HepG2 (cell line): ENCODE results near the gene NEDD8. TPM values are rescaled to one million over a fixed set of nuclear protein-coding genes. Genes with fewer than 3 reads are reported as not detected.

Source experiments
- AGO2 ChIP-seq: fragments of 200-400 bp; formaldehyde crosslinking; optimal IDR thresholded peaks from 2 replicates; pipeline ENCODE3; 2017; ENCODE audit warnings: mild to moderate bottlenecking, low read depth, low read length, moderate library complexity
- CEBPG ChIP-seq: IDR thresholded peaks from 2 replicates; pipeline ENCODE4 v1.6.1; 2016
- DNMT1 ChIP-seq: sonication (generic); formaldehyde crosslinking; IDR thresholded peaks from 2 replicates; pipeline ENCODE4 v1.5.1; 2020; ENCODE audit warnings: mild to moderate bottlenecking, missing genetic modification reagents
- EED ChIP-seq: sonication (generic); formaldehyde crosslinking; IDR thresholded peaks from 2 replicates; pipeline ENCODE4 v1.5.0; 2020; ENCODE audit warnings: mild to moderate bottlenecking, missing genetic modification reagents
- FUBP1 ChIP-seq: sonication (generic); formaldehyde crosslinking; IDR thresholded peaks from 2 replicates; pipeline ENCODE4 v1.5.1; 2020; ENCODE audit warnings: missing genetic modification reagents, mild to moderate bottlenecking, borderline replicate concordance
- HES4 ChIP-seq: sonication (generic); formaldehyde crosslinking; IDR thresholded peaks from 2 replicates; pipeline ENCODE4 v1.9.0; 2021; ENCODE audit warnings: mild to moderate bottlenecking, missing genetic modification reagents, borderline replicate concordance
- HMG20B ChIP-seq: conservative IDR thresholded peaks from 2 replicates; pipeline ENCODE4 v1.6.1; 2016; ENCODE audit warnings: missing genetic modification reagents, missing compliant biosample characterization
- HNRNPK ChIP-seq: fragments of 200-400 bp; formaldehyde crosslinking; IDR thresholded peaks from 2 replicates; pipeline ENCODE4 v1.6.1; 2018; ENCODE audit warnings: low read length, low read depth, moderate library complexity, mild to moderate bottlenecking; ENCODE audit not compliant: poor library complexity, severe bottlenecking
- HOXA3 ChIP-seq: sonication (generic); formaldehyde crosslinking; IDR thresholded peaks from 2 replicates; pipeline ENCODE4 v1.5.0; 2020; ENCODE audit warnings: missing genetic modification reagents
- KLF16 ChIP-seq, 2 experiments: sonication (generic) in 1 of 2; formaldehyde crosslinking in 1 of 2; IDR thresholded peaks; 2 replicates each; pipeline versions ENCODE4 v1.6.1 to v1.8.0; 2016 to 2023; ENCODE audit warnings: missing genetic modification reagents in 2 of 2, missing compliant biosample characterization in 1 of 2
- KMT2B ChIP-seq: IDR thresholded peaks from 2 replicates; pipeline ENCODE4 v1.6.1; 2016; ENCODE audit warnings: missing genetic modification reagents, missing compliant biosample characterization
- NR2C2 ChIP-seq: sonication (generic); formaldehyde crosslinking; IDR thresholded peaks from 2 replicates; pipeline ENCODE4 v1.4.0; 2020; ENCODE audit warnings: missing genetic modification reagents, mild to moderate bottlenecking, moderate library complexity, borderline replicate concordance
- PCBP1 ChIP-seq: fragments of 200-400 bp; formaldehyde crosslinking; IDR thresholded peaks from 2 replicates; pipeline ENCODE4 v1.6.1; 2017; ENCODE audit warnings: mild to moderate bottlenecking, low read depth, low read length, borderline replicate concordance
- PHF20 ChIP-seq: sonication (generic); formaldehyde crosslinking; IDR thresholded peaks from 2 replicates; pipeline ENCODE4 v1.5.0; 2020; ENCODE audit warnings: mild to moderate bottlenecking, missing genetic modification reagents
- SP2 ChIP-seq: sonication (generic); formaldehyde crosslinking; IDR thresholded peaks from 2 replicates; pipeline ENCODE4 v1.5.1; 2020; ENCODE audit warnings: mild to moderate bottlenecking, missing genetic modification reagents
- ZNF317 ChIP-seq: sonication (generic); formaldehyde crosslinking; IDR thresholded peaks from 2 replicates; pipeline ENCODE4 v1.5.0; 2020; ENCODE audit warnings: mild to moderate bottlenecking, missing genetic modification reagents
- ZNF331 ChIP-seq: sonication (generic); formaldehyde crosslinking; IDR thresholded peaks from 2 replicates; pipeline ENCODE4 v1.4.0; 2020; ENCODE audit warnings: missing genetic modification reagents
- ZNF430 ChIP-seq: sonication (generic); formaldehyde crosslinking; IDR thresholded peaks from 2 replicates; pipeline ENCODE4 v1.9.0; 2021; ENCODE audit warnings: mild to moderate bottlenecking, missing genetic modification reagents
- ZNF556 ChIP-seq: sonication (generic); formaldehyde crosslinking; IDR thresholded peaks from 2 replicates; pipeline ENCODE4 v1.4.0; 2020; ENCODE audit warnings: mild to moderate bottlenecking, missing genetic modification reagents, borderline replicate concordance
- ZNF607 ChIP-seq: sonication (generic); formaldehyde crosslinking; IDR thresholded peaks from 2 replicates; pipeline ENCODE4 v1.5.1; 2020; ENCODE audit warnings: missing genetic modification reagents, mild to moderate bottlenecking, borderline replicate concordance
- polyA plus RNA-seq, 8 experiments: library from polyadenylated mRNA; depleted of rRNA in 3 of 8; stranded (reverse) in 7 of 8; unstranded in 1 of 8; fragments of >200 nt; fragmentation: Illumina TruSeq in 4 of 8; extraction: Trizol in 4 of 8; gene quantifications; 2 replicates each; pipeline versions ENCODE4 v1.2.1 to v1.2.3, GENCODE V29; 2011 to 2016; ENCODE audit warnings: low read depth in 4 of 8, missing spikeins in 1 of 8, mixed read lengths in 1 of 8; ENCODE audit not compliant: insufficient read depth in 1 of 8
- total RNA-seq, 5 experiments: library from RNA; depleted of rRNA; stranded (reverse); fragments of >200 nt; fragmentation: Illumina TruSeq; extraction: Trizol; gene quantifications; 2 replicates each; pipeline ENCODE4 v1.2.3, GENCODE V29; 2016; ENCODE audit warnings: low read depth in 1 of 5
- TF ChIP-seq, protein P1 (sequence below): sonication (generic); formaldehyde crosslinking; IDR thresholded peaks from 2 replicates; pipeline ENCODE4 v1.4.0; 2020; ENCODE audit warnings: mild to moderate bottlenecking, missing genetic modification reagents

The NEDD8 gene
- total and polyA plus RNA-seq, 2 of the 13 experiments (the other 11 are each of a cell fraction or from before 2014, with no cell fraction given): 535 to 713 TPM

- peak; percentile 13; the same call in 1 of the 2 replicates for TF ChIP-seq FUBP1 (CRISPR knock-in tag)
- TF ChIP-seq CEBPG (CRISPR knock-in tag): peak; percentile 3; the same call in 1 of the 2 replicates
- TF ChIP-seq NR2C2 (CRISPR knock-in tag): no peak
- TF ChIP-seq HMG20B (CRISPR knock-in tag): no peak
- peak; percentile 47; the same call in 1 of the 2 replicates for TF ChIP-seq EED (CRISPR knock-in tag)
- TF ChIP-seq PCBP1: no peak
- TF ChIP-seq HNRNPK: peak; percentile 18
- TF ChIP-seq, protein P1, sequence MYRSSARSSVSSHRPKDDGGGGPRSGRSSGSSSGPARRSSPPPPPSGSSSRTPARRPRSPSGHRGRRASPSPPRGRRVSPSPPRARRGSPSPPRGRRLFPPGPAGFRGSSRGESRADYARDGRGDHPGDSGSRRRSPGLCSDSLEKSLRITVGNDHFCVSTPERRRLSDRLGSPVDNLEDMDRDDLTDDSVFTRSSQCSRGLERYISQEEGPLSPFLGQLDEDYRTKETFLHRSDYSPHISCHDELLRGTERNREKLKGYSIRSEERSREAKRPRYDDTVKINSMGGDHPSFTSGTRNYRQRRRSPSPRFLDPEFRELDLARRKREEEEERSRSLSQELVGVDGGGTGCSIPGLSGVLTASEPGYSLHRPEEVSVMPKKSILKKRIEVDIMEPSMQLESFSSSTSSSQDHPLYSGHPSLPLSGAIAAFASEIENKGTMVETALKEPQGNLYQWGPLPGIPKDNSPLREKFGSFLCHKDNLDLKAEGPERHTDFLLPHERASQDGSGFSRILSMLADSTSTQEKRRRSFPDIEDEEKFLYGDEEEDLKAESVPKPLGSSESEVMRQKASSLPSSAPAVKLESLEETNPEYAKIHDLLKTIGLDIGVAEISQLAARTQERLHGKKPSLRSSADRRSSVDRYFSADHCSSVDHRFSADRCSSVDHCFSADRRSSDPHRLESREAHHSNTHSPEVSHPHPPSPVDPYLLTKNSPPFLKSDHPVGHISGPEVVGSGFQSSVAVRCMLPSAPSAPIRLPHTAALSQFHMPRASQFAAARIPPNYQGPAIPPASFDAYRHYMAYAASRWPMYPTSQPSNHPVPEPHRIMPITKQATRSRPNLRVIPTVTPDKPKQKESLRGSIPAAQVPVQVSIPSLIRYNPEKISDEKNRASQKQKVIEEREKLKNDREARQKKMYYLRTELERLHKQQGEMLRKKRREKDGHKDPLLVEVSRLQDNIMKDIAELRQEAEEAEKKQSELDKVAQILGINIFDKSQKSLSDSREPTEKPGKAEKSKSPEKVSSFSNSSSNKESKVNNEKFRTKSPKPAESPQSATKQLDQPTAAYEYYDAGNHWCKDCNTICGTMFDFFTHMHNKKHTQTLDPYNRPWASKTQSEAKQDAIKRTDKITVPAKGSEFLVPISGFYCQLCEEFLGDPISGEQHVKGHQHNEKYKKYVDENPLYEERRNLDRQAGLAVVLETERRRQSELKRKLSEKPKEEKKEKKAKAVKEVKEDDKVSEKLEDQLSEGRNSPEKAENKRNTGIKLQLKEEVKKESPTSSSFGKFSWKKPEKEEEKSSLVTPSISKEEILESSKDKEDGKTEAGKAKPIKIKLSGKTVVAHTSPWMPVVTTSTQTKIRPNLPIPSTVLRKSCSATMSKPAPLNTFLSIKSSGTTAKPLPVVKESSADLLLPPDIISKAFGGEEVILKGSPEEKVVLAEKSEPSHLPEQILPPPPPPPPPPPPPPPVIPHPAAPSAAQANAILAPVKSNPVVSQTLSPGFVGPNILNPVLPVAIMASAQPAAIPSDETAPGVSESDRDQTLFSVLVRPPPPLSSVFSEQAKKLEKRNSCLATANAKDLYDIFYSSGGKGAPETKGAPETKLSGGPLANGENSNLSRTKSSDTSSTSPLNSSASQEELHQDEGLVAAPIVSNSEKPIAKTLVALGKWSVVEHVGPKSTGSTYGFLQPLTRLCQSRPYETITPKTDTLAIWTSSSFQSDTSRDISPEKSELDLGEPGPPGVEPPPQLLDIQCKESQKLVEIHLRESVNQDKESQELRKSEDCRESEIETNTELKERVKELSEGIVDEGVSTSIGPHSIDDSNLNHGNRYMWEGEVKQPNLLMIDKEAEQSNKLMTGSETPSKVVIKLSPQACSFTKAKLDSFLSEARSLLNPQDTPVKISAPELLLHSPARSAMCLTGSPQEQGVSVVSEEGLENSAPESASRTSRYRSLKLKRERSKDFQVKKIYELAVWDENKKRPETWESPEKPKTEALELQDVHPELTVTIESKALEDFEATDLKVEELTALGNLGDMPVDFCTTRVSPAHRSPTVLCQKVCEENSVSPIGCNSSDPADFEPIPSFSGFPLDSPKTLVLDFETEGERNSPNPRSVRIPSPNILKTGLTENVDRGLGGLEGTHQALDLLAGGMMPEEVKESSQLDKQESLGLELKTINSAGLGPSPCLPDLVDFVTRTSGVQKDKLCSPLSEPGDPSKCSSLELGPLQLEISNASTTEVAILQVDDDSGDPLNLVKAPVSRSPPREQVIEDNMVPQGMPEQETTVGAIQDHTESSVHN (CRISPR knock-in tag): peak; percentile 41; the same call in 1 of the 2 replicates
- no peak; the same call in none of the 2 replicates for TF ChIP-seq DNMT1 (CRISPR knock-in tag)
- TF ChIP-seq ZNF556 (CRISPR knock-in tag): no peak
- no peak; the same call in 1 of the 2 replicates for TF ChIP-seq ZNF317 (CRISPR knock-in tag)
- TF ChIP-seq SP2 (CRISPR knock-in tag): no peak
- no peak; the same call in 1 of the 2 replicates for TF ChIP-seq ZNF331
- TF ChIP-seq KLF16 (CRISPR knock-in tag; IDR thresholded peaks at IDR 0.05): peak in 1 of 2 experiments; percentile 56; a peak in 2 of 4 replicates
- no peak for TF ChIP-seq AGO2
- no peak for TF ChIP-seq HOXA3 (CRISPR knock-in tag)
- TF ChIP-seq ZNF430 (CRISPR knock-in tag): no peak; the same call in 1 of the 2 replicates
- no peak for TF ChIP-seq KMT2B
- no peak for TF ChIP-seq ZNF607 (CRISPR knock-in tag)
- TF ChIP-seq PHF20 (CRISPR knock-in tag): no peak
- TF ChIP-seq HES4: peak; percentile 71; the same call in 1 of the 2 replicates
These were observed 9.8 kb upstream of the NEDD8 start (continued) for GRCh38 chr14:24241829-24242443.
